NOMO-1 (cell line): ENCODE results near the gene KIF18B.
A peak's percentile ranks its signal among the peaks of the same experiment; 100 is the strongest.

Source experiments
- DNase-seq, 2 experiments: peaks; one replicate each; lab custom pipeline; 2025; ENCODE audit not compliant: unreplicated experiment in 2 of 2; lab: John Stamatoyannopoulos, UW

Gene KIF18B

GRCh38 chr17:44947461-44948314 is at the start of gene KIF18B:
TSS of gene KIF18B (minus strand) at chr17:44947773. CDS start at chr17:44936344, 11,429 bp downstream.
- DNase-seq, result peak; percentile 96 to 97

DNA sequence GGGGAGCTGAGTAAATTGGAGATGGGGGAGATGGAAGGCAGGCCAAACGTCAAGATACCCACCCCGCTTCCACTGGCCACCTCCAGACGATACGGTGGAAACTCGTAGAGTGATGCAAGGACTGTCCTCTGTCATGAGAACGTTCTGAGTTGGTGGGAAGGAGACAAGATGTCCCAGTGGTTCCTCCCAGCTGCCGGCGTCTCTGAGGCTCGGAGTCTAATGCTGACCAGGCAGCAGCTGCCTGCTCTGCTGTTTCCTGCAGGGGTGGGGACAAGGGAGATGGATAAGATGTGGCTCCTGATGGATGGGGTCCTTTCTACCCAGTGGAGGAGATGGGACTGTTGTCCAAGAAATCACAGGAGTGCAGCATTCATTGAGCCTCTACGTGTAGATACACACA is 48.7 kb upstream of the KIF18B start:
- no peak for DNase-seq

DNA sequence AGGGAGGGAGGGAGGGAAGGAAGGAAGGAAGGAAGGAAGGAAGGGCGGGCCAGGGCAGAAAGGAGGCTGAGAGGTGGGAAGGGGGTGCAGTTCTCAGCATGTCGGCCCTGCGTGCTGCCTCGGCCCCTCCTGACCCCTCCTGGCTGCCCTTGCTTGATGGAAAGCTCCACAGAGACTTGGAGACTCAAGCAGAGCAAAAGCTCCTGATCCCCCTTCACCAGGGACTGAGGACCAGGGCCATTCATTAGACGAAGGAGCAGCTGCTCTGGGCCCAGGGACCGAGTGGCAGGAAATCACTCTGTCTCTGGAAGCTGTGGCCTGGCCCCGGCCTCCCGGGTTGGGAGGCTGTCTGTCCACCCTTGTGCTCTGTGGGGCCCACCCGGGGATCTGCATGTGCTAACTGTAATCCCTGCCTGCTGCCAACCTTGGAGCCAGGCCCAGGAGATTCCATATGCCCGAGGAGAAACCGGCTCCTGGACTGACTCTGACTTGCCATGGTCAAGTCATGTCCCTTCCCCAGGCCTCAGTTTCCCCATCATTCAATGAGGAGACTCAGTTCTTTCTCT is 47.9 kb upstream of the KIF18B start:
- no peak for DNase-seq

- DNase-seq, result no peak
These were observed 44.8 kb upstream of the KIF18B start for GRCh38 chr17:44992242-44992939.

GRCh38 chr17:44990994-44991393 is 43.4 kb upstream of the KIF18B start:
- no peak for DNase-seq

GRCh38 chr17:44989552-44990138 is 42.1 kb upstream of the KIF18B start:
- no peak for DNase-seq

- no peak for DNase-seq
These were observed 40.7 kb upstream of the KIF18B start for GRCh38 chr17:44988044-44988942.

- DNase-seq, result no peak
These were observed 36.0 kb upstream of the KIF18B start for GRCh38 chr17:44983563-44983962.

GRCh38 chr17:44982113-44982702 is 34.6 kb upstream of the KIF18B start:
- DNase-seq, result no peak

GRCh38 chr17:44981221-44981968 is 33.8 kb upstream of the KIF18B start:
- no peak for DNase-seq

- no peak for DNase-seq
These were observed 31.9 kb upstream of the KIF18B start for GRCh38 chr17:44979426-44979995.

- no peak for DNase-seq
These were observed 31.2 kb upstream of the KIF18B start for GRCh38 chr17:44978807-44979206.

DNA sequence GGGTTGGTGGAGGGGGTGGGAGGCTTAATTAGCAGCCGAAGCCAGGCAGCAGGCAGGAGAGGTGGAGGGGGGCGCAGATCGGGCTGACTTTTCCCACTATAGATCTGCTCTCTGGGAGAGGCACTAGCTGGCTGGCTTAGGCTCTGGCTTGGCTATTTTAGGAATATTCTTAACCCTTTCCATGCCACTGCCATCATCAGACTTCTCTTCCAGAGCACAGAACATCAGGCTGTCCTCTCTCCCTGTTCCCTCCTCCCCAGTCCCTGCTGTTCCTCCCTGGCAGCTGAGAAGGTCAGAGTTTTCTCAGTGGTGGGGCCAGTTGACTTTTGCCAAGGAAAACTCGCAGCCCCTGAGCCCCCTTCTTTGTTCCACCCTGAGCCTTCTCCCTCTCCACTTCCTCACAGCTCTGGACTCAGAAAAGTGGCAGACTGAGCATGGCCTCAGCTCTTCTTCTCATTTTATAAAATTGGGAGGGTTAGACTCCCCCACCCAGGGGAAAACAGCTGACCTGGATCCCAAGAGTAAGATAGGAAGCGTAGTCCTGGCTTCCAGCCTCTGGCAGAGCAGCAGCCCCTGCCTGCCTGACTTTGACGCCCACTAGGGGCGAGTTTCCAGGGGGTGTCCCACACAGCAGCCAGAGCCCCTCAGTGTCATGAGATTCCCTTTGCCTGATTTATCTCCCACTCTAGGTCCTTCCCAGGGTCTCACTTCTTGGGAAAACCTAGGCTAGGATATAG is 30.4 kb upstream of the KIF18B start:
- no peak for DNase-seq

DNA sequence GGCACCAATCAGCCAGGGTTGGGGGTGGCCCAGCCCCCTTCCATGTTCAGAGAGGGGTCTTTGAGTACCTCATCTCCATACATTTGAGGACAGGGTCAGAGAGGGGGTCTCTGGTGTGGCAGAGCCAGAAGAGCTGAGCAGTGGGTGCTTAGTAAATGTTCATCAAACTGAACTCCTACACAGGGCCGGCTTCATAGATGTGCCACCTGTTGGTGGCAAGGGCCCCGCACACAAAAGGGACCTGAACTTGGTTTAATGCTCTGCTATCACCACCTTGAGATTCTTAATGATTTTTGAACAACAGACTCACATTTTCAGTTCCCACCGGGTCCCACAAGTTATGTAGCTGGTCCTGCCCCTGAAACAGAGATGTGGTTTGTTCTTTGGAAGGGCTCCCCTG is 29.5 kb upstream of the KIF18B start:
- DNase-seq, result no peak

- DNase-seq, result no peak
These were observed 28.6 kb upstream of the KIF18B start for GRCh38 chr17:44976206-44976605.

DNA sequence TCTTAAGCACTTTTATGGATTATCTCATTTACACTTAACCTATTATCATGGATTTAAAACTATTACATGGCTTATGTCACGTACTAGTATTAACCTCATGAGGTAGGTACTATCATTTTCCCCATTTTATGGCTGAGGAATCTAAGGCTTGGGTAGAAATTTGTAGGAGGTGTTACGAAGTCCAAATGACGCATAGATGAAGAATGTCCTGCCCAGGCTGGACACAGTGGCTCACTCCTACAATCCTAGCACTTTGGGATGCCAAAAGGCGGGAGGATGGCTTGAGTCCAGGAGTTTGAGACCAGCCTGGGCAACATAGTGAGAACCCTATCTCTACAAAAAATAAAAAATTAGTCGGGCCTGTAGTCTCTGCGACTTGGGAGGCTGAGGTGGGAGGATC is 25.4 kb upstream of the KIF18B start:
- no peak for DNase-seq

GRCh38 chr17:44971776-44972483 is 24.4 kb upstream of the KIF18B start:
- DNase-seq, result no peak
